C4-2B (cell line): ENCODE data around the gene HAUS2.
A peak's percentile ranks its signal among the peaks of the same experiment; 100 is the strongest.

Source experiments
- H3K27ac ChIP-seq: fragments of 450-650 bp; 2 replicates; pipeline ENCODE4 v1.5.1; 2017
- ZFX ChIP-seq: fragments of 450-650 bp; IDR thresholded peaks from 2 replicates; pipeline ENCODE4 v1.6.1; 2017
- TF ChIP-seq, protein P1 (sequence below): fragments of 450-650 bp; conservative IDR thresholded peaks from 2 replicates; pipeline ENCODE4 v1.5.1; 2017; ENCODE audit warnings: mild to moderate bottlenecking

Gene HAUS2

DNA sequence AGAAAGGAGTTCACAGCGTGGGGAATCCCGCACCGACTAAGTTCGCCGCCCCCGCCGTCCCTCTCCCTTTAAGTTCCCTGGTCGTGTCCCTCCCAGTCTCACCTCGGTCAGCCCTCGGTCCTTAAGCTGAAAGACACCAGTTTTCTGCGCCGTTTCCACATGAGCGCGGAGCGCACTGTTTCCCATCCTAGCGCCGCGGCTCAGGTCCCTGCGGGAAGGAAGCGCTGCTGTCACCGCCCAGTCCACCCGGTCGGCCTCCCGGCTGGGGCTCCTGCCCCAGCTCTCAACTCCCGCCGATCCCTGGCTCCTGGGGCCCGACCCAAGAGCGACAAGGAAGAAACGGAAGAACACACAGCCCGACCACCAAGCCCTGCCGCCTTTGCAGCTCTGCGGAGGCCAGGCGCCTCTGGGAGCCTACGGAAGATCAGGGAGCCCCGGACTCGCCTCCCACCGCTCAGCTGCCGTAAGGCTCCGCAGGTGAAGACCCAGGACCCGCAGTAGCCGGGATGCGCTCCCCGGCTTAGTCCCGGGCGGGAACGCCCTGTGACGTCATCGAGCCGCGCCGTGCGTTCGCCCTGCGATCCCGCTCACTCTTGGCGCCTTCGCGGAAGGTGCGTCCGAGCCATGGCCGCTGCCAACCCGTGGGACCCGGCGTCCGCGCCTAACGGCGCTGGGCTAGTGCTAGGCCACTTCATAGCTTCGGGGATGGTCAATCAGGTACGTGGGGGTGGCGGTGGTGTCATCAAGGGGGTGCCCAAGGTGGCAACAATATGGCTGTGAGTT lies at the start of gene HAUS2, which contains the start of gene LRRC57:
Gene HAUS2 (plus strand): TSS at position 590 of the 783 bp plus-strand sequence. CDS start 35 bp downstream, at position 625.
Gene LRRC57 (minus strand): TSS at position 545 of the 783 bp plus-strand sequence. CDS start 359 bp downstream, at position 186.
- H3K27ac ChIP-seq, result peak within 1 kb of the TSS; percentile 82
- peak; percentile 69 for TF ChIP-seq ZFX
- TF ChIP-seq, protein P1, sequence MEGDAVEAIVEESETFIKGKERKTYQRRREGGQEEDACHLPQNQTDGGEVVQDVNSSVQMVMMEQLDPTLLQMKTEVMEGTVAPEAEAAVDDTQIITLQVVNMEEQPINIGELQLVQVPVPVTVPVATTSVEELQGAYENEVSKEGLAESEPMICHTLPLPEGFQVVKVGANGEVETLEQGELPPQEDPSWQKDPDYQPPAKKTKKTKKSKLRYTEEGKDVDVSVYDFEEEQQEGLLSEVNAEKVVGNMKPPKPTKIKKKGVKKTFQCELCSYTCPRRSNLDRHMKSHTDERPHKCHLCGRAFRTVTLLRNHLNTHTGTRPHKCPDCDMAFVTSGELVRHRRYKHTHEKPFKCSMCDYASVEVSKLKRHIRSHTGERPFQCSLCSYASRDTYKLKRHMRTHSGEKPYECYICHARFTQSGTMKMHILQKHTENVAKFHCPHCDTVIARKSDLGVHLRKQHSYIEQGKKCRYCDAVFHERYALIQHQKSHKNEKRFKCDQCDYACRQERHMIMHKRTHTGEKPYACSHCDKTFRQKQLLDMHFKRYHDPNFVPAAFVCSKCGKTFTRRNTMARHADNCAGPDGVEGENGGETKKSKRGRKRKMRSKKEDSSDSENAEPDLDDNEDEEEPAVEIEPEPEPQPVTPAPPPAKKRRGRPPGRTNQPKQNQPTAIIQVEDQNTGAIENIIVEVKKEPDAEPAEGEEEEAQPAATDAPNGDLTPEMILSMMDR, result no peak

DNA sequence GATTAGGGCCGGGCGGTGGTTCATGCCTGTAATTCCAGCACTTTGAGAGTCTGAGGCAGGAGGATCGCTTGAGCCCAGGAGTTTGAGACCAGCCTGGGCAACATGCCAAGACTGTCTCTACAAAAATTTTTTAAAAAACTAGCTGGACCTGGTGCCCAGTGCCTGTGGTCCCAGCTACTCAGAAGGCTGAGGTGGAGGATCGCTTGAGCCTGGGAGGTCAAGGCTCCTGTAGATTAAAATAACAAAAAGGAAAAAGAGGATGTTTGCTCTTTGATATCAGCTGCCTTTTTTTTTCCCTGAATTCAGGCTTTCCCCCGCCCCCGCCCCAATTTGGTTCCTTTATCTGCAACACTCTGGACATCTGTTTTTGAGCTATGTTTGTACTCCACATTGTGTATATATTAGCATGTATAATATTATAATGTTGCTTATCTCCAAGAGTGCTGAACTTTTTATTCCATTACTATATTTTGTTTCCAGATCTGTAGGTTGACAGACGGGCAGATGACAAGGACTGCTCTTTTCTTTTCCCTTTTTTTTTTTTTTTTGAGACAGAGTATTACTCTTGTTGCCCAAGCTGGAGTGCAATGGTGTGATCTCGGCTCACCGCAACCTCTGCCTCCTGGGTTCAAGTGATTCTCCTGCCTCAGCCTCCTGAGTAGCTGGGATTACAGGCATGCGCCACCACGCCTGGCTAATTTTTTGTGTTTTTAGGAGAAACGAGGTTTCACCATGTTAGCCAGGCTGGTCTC lies 48.6 kb upstream of the HAUS2 start:
- no peak overlapping the region for H3K27ac ChIP-seq
- no peak for TF ChIP-seq ZFX
- TF ChIP-seq, protein P1, result no peak

DNA sequence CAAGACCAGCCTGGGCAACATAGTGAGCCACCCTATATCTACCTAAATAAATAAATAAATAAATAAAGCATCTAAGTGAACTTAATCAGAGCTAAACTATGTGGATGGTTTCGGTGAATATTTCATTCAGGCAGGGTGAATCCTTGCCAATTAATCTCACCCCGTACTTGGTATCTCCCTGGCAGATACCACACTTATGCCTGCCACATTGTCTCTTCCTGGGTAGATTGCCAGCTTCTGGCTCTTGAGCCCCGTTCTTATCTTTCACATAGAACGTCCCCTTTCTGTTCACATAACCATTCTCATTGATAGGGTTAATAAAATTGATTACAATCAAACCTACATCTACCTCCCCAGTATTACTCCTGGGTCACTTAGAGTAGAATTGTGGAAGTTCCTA lies 46.2 kb upstream of the HAUS2 start:
- TF ChIP-seq ZFX, result no peak
- TF ChIP-seq, protein P1, result no peak

GRCh38 chr15:42503825-42504224 lies 44.8 kb upstream of the HAUS2 start:
- no peak for TF ChIP-seq ZFX
- H3K27ac ChIP-seq, result no peak overlapping the region

More for the DNA sequence above, 46.2 kb upstream of the HAUS2 start:
- H3K27ac ChIP-seq, result no peak overlapping the region

- TF ChIP-seq, protein P1, result no peak
- TF ChIP-seq ZFX, result no peak
- H3K27ac ChIP-seq, result no peak overlapping the region
These were observed 44.0 kb upstream of the HAUS2 start for GRCh38 chr15:42504631-42505030.

DNA sequence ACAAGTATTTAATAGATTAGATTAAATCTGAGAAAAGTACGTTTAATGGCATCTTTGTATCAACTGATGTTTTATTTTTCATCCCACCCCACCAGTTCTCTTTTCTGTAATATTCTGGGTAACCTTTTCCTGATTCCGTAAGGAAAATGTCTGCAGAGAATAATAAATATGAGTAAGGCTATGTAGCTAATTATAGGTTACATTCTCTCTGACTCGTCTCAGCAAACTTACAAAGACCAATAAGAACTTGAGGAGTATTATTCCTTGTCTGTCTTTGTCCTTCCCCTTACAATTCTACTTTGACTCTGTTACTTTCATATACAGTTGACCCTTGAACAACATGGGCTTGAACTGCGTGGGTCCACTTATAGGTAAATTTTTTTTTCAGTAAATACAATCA lies 41.1 kb upstream of the HAUS2 start:
- TF ChIP-seq, protein P1, result no peak
- no peak for TF ChIP-seq ZFX
- H3K27ac ChIP-seq, result no peak overlapping the region

- H3K27ac ChIP-seq, result no peak overlapping the region
- TF ChIP-seq, protein P1, result no peak
- no peak for TF ChIP-seq ZFX
These were observed 40.4 kb upstream of the HAUS2 start for GRCh38 chr15:42508263-42508690.
